GM19324 (cell line): ENCODE measurements around the gene UBE2G2.
A peak's percentile ranks its signal among the peaks of the same experiment; 100 is the strongest.

ENCODE experiments used
- ATAC-seq: cut with Tn5 transposase; IDR thresholded peaks from one replicate; pipeline ENCODE4 v1.9.1; 2021; ENCODE audit warnings: mild to moderate bottlenecking, moderate library complexity; ENCODE audit not compliant: unreplicated experiment, low FRiP score

The UBE2G2 gene

GRCh38 chr21:44801468-44802395 lies at the start of gene UBE2G2:
TSS of gene UBE2G2 (minus strand) at chr21:44801820. CDS start at chr21:44801748, 72 bp downstream.
- ATAC-seq, result peak; percentile 76

- ATAC-seq, result no peak
Observed at GRCh38 chr21:44850905-44851657, 49.5 kb upstream of the UBE2G2 start.

GRCh38 chr21:44850208-44850800 lies 48.7 kb upstream of the UBE2G2 start:
- no peak for ATAC-seq

GRCh38 chr21:44849616-44850130 lies 48.1 kb upstream of the UBE2G2 start:
- no peak for ATAC-seq

- ATAC-seq, result no peak
Observed at GRCh38 chr21:44848821-44849521, 47.4 kb upstream of the UBE2G2 start.

- ATAC-seq, result no peak
Observed at GRCh38 chr21:44847261-44848056, 45.8 kb upstream of the UBE2G2 start.

GRCh38 chr21:44846485-44847260 lies 45.1 kb upstream of the UBE2G2 start:
- ATAC-seq, result no peak

GRCh38 chr21:44846224-44846484 lies 44.5 kb upstream of the UBE2G2 start:
- no peak for ATAC-seq

GRCh38 chr21:44845418-44846223 lies 44.0 kb upstream of the UBE2G2 start:
- no peak for ATAC-seq

- ATAC-seq, result no peak
Observed at GRCh38 chr21:44844256-44844655, 42.6 kb upstream of the UBE2G2 start.

- no peak for ATAC-seq
Observed at GRCh38 chr21:44842721-44843445, 41.3 kb upstream of the UBE2G2 start.

GRCh38 chr21:44842087-44842486 lies 40.5 kb upstream of the UBE2G2 start:
- ATAC-seq, result no peak

GRCh38 chr21:44840771-44841170 lies 39.2 kb upstream of the UBE2G2 start:
- ATAC-seq, result no peak

- no peak for ATAC-seq
Observed at GRCh38 chr21:44838951-44839350, 37.3 kb upstream of the UBE2G2 start.

GRCh38 chr21:44838039-44838895 lies 36.6 kb upstream of the UBE2G2 start:
- ATAC-seq, result no peak

- ATAC-seq, result no peak
Observed at GRCh38 chr21:44837537-44837936, 35.9 kb upstream of the UBE2G2 start.
